IPS-NIHi7 (cell line): ENCODE data around the gene PILRA.
A peak's percentile ranks its signal among the peaks of the same experiment; 100 is the strongest.
"Not testable (repeated sequence)": the region's sequence is repeated elsewhere in the genome, so short reads cannot be mapped to it uniquely, and the experiment has no call there.

Source experiments
- DNase-seq: peaks from one replicate; pipeline ENCODE4 v3.0.0; 2012; ENCODE audit warnings: mixed read lengths; ENCODE audit errors: extremely low spot score

PILRA gene

DNA sequence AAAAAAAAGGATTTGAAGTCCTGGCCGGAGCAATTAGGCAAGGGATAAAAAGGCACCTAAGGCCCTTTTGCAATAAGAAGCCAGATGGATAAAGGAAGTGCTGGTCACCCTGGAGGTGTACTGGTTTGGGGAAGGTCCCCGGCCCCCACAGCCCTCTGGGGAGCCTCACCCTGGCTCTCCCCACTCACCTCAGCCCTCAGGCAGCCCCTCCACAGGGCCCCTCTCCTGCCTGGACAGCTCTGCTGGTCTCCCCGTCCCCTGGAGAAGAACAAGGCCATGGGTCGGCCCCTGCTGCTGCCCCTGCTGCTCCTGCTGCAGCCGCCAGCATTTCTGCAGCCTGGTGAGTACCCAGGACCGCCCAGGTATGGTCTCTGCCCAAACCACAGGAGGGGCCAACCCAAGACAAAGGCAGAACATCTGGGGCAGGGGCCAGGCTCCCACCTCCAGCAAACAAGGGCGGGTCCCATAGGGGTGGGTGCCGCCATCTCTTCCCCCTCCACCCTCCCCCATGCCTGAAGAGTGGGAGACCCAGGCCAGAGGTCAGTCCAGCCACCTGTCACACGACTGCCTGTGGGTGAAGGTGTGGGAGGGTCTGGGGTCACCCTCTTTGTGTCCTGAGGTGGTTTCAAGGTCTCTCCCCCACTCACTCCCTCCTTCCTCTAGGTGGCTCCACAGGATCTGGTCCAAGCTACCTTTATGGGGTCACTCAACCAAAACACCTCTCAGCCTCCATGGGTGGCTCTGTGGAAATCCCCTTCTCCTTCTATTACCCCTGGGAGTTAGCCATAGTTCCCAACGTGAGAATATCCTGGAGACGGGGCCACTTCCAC, 15.0 kb upstream of the PILRA start, which contains the start of gene PILRB:
TSS of gene PILRB (plus strand) at position 91 of the 830 bp plus-strand sequence. CDS start at position 277, 186 bp downstream.
- DNase-seq, result no peak

DNA sequence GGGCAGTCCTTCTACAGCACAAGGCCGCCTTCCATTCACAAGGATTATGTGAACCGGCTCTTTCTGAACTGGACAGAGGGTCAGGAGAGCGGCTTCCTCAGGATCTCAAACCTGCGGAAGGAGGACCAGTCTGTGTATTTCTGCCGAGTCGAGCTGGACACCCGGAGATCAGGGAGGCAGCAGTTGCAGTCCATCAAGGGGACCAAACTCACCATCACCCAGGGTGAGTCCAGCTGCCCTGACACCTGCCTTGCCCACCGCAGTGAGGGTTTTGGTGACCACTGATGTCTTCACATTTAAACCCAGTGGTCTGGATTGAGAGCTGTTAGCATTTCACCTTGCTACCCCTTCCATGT, 14.5 kb upstream of the PILRA start:
- no peak for DNase-seq

DNA sequence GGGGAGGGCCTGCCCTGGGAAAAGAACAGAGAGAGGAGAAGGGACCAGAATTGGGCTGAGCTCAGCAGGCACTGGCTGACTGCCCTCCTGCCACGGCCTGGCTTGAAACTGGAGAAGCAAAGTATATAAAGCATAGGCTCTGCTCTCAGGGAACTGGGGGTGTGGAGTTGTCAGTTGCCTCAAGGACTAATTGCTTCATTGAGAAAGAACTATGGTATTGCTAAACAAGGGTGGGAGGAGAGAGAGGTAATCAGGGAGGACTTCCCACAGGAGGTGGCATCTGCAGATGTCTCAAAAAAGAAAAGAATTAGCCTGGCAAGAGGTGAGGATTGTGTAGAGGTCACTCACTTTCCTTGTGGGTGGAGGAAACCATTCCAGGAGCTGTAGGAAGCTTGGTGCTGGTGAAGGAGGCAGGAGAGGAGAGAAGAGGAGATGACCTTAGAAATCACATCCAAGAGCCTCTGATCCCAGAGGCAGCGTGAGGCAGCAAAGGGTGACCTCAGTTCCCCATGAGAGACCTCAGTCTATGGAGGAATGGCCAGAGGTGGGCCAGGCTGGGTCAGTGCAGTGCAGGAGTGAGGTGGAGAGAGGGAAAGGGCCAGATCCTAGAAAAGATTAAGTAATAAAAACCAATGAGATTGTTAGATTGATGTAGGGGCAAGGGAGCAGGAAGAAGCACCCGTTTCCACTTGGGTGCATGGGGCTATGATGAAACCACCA, 13.0 kb upstream of the PILRA start:
- no peak for DNase-seq

DNA sequence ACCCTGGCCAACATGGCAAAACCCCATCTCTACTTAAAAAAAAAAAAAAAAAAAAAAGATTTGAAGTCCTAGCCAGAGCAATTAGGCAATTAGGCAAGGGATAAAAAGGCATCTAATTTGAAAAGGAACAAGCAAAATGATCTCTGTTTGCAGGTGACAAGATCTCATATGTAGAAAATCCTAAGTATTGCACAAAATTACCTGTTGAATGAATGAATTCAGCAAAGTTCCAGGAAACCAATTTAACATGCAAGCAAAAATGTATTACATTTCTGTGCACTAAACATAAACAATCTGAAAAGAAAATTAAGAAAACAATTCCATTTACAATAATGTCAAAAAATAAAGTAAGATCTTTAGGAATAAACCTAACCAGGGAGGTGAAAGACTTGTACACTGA, 10.2 kb upstream of the PILRA start:
- no peak for DNase-seq

DNA sequence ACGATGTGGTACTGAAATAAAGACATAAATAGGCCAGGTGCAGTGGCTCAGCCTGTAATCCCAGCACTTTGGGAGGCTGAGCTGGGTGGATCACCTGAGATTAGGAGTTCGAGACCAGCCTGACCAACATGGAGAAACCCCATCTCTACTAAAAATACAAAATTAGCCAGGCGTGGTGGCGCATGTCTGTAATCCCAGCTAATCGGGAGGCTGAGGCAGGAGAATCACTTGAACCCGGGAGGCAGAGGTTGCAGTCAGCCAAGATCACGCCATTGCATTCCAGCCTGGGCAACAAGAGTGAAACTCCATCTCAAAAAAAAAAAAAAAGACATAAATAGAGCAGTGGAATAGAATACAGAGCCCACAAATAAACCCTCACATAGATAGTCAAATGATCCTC, 9.5 kb upstream of the PILRA start:
- DNase-seq, result not testable (repeated sequence)

DNA sequence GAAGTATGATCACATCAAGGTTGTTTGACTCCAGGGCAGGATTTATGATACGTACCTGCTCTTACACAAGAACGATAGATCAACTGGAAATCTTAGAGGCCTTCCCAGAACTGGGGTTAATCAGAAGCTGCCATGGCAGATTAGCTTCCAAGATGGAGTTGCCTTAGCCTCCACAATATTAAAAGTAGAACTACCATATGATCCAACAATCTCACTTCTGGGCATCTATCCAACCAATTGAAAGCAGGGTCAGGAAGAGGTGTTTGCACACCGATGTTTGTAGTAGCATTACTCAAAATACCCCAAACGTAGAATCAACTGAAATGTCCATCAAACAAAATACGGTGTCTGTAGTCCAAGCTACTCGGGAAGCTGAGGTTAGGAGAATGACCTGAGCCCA, 8.8 kb upstream of the PILRA start:
- no peak for DNase-seq

DNA sequence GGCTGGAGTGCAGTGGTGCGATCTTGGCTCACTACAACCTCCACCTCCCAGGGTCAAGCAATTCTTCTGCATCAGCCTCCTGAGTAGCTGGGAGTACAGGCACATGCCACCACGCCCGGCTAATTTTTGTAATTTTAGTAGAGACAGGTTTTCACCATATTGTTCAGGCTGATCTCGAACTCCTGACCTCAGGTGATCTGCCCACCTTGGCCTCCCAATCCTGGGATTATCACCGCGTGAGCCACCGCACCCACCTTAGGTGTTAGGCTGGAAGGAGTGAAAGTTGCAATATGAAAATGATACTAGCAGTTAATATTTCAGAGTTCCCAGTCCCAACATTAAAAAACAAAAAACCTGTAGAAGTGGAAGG, 7.3 kb upstream of the PILRA start:
- not testable (repeated sequence) for DNase-seq

DNA sequence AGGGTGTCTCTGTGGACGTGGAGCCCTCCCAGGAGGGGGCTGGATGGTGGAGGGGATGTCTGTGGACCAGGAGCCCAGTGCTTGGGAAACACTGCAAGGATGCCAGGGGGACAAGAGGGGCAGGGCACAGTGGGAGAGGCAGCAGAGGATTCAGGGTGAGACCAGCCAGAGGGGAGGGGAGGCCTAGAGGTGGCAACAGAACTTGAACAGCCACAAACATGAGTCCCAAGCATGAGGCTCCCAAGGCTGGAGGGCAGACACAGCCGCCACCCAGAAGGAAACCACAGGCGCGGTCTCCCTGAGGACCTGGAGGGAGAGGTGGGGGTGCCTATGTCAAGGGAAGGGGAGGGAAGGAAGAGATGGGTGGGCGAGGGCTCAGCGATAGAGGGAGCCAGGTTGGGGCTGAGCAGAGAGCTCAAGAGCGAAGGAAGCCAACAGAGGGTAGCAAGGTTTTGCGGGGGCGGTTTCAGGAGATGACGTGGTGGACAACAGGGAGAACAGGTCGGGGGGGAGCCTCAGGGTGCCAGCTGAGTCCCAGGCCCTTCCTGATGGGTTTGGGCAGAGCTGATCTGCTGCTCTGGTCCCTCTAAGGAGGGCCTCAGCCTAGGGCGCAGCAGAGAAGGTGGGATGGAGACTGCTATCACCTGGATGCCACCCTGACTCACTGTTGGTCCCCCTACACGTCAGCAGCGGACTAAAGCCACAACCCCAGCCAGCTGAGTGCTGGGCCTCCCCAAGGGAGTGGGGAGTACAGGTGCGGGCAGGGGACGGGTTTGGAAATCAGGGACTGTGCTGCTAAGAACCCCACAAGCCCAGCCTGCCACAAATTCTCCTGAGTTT, 6.7 kb upstream of the PILRA start:
- DNase-seq, result no peak

DNA sequence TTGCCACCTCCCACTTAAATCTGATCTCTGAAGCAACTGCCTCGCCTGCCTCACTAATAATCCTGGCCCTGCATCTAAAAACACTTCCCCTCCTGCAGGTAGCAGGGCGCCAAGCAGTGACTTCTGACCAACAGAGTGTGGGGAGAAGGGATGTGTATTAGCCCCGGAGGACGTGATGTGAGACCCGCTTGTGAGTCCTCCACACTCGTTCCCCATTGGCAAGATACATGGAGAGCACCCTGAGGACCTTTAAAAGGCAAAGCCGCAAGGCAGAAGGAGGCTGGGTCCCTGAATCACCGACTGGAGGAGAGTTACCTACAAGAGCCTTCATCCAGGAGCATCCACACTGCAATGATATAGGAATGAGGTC, 6.1 kb upstream of the PILRA start:
- no peak for DNase-seq

DNA sequence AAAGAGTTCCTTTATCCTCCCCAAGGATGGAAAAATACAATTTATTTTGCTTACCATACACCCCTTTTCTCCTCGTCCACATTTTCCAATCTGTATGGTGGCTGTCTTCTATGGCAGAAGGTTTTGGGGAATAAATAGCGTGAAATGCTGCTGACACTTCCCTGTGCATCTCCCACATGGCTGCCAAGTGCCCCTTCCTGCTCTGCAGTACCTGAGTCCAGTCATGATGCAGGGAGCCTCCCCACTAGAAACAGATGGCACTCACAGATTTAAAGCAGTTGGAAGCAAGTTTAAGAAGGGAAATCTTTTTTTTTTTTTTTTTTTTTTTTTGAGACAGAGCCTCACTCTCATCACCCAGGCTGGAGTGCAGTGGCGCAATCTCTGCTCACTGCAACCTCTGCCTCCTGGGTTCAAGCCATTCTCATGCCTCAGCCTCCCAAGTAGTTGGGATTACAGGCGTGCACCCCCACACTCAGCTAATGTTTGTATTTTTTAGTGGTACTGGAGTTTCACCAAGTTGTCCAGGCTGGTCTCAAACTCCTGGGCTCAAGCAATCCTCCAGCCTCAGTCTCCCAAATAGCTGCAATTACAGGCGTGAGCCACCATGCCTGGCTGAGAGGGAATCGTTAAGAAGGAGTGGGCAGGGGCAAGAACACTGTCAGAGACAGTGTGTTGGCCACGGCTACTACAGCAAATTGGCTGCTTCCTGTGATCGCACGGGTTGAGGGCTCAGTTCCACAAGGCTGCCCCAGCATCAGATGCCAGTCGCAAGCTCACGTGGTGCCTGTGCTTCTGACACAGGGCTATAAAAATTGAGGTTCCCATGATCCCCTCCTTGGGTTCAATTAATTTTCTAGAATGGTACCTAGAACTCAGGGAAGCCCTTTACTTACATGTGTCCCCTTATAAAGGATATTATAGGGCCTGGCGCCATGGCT, 5.3 kb upstream of the PILRA start:
- no peak for DNase-seq

DNA sequence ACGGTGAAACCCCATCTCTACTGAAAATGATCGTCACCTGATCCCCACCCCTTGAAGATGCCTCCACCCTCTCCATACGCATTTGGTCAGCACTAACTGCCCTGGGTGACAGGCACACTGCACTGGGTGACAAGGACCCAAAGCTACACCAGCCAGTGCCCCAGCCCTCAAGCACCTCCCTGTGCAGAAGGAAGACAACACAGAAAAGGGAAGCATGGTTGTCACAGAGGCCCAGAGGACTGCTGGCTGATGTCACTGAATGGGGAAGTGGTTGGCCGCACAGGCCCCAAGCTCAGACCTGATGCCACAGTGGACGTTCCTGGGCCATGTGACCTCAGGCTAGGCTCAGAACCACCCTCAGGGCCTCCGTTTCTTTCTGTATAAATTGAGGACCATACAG, 4.2 kb upstream of the PILRA start:
- DNase-seq, result no peak

DNA sequence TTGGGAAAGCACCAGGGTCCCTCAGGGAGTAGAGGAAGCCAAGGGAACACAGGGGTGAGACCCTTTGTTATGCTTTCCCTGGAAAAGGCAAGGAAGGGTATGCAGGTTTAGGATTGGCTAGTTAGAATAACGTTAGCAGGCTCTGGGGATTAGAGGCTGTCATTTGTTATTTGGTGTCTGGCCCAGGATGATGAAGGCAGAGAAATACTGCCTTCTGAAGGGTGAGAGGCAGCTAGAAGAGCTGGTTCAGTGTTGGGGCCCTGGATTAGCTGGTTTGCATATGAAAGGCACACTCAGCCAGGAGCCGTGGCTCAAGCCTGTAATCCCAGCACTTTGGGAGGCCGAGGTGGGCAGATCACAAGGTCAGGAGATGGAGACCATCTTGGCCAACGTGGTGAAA, 3.0 kb upstream of the PILRA start:
- peak; percentile 50 for DNase-seq

DNA sequence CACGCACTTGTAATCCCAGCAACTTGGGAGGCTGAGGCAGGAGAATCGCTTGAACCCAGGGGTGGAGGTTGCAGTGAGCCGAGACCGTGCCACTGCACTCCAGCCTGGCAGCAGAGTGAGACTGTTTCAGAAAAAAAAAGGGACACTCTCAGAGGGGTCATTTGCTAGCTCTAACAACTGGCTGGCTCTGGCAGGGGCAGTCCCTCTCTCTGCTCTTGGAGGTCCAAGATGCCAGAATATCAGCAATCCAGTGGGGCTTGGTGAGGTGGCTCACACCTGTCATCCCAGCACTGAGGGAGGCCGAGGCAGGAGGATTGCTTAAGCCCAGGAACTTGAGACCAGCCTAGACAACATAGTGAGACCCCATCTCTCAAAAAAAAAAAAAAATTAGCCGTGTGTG, 2.5 kb upstream of the PILRA start:
- no peak for DNase-seq

DNA sequence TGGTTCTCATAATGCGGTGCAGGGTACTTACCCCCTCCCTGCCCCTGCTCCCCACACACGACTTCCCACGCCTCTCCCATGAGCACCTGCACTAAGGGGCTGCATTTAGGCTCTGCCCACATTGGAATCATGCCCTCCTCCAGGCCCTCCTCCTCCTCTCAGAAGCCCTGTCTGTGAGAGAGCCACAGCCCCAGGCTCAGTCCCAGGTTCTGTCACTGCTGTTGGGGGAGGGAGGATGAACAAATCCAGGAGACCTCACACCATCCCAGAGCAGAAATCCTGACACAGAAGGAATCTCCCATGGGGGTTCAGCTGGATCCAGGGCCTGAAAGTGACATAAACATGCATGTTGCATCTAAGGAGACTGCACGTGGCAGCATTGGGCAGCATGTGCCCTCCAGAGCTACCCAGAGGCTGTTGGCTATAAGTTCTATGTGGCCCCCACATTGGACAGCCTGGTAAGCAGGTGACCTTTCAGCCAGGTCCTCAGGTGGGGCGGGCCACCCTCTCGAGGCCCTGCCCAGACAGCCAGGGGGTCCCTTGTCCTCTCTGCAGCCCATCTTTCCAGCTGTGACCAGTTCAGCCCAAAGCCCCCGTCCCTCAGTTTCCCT, 1.6 kb upstream of the PILRA start:
- no peak for DNase-seq

DNA sequence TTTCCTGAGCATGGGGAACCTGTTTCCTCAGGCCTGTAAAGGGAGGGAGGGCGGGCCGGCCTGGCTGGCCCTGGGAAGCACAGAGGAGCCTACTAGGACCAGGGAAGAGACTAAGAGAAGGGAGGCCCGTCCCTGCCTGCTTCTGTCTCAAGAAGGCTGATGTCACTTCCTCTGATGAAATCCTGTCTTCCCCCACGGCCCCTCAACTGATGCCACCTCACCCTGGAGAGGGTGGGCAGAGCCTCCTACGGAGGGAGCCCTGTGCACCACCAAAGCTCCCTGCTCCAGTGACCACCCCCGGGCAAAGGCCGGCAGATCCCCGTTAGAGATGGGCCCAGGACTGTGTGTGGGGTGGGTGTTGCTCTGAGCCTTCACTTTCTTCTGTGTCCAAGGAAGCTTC, 1.0 kb upstream of the PILRA start:
- DNase-seq, result no peak

DNA sequence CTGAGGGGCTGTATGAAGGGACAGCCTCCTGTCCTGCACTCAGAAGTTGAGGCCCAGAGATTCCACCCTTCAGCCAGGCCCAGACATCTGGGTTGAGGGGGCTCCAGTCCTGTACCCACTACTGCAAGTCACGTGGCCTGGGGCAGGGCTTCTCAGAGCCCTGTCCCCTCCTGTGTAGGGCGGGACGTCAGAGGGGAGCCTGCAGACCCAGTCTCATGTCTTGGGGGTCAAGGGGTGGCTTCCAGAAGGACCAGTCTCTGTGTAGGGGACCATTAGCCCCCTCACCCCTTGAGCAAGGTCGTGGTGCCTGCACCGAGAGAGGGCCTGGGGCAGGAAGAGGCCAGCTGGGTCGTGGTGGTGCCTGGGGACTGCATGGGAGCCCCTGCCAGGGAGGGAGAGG, 593 bp upstream of the PILRA start:
- DNase-seq, result no peak

DNA sequence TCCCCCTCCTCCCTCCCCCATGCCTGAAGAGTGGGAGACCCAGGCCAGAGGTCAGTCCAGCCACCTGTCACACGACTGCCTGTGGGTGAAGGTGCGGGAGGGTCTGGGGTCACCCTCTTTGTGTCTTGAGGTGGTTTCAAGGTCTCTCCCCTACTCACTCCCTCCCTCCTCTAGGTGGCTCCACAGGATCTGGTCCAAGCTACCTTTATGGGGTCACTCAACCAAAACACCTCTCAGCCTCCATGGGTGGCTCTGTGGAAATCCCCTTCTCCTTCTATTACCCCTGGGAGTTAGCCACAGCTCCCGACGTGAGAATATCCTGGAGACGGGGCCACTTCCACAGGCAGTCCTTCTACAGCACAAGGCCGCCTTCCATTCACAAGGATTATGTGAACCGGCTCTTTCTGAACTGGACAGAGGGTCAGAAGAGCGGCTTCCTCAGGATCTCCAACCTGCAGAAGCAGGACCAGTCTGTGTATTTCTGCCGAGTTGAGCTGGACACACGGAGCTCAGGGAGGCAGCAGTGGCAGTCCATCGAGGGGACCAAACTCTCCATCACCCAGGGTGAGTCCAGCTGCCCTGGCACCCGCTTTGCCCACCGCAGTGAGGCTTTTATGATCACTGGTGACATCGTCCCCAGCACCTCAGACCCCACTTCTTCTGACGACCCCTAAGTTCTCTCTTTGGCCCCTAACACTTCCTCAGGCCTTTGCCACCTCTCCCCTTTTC, 747 bp downstream of the PILRA start:
- DNase-seq, result not testable (repeated sequence)

DNA sequence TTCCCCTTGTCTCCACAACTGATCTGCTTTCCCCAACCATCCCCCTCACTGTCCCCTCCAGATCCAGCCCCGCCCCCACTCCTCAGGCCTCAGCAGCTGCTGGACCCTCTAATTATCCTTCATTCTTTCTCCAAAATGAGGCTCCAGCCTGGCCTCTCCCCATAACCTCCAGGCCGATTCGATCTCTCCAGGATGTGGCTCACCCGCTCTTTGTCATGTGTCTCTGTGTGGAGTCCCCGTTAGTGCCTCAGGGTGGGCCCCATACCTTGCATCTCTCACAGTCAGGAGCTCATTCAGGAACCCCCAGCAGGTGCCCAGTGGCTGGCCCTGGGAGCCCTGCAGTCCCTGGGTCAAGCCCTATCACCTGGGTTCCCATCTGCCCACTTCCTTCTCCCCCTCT, 1.3 kb downstream of the PILRA start:
- no peak for DNase-seq

DNA sequence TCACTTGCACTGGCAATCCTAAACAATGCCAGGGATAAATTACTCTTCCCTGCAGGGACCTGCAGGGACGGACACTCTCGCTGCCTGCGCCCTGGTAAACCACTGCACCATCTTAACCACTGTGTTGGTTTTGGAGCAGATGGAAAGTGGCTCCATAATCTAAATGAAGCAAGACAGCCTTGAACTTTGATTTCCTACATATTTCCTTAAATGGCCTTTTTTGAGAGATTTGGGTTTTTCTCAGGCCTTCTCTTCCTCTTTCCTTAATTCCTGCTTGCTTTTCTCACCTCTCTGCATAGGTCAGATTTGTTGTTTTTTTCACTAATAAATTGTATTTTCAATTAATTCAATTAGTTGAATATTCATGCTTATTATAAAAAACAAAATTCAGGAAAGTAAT, 2.8 kb downstream of the PILRA start:
- DNase-seq, result no peak

DNA sequence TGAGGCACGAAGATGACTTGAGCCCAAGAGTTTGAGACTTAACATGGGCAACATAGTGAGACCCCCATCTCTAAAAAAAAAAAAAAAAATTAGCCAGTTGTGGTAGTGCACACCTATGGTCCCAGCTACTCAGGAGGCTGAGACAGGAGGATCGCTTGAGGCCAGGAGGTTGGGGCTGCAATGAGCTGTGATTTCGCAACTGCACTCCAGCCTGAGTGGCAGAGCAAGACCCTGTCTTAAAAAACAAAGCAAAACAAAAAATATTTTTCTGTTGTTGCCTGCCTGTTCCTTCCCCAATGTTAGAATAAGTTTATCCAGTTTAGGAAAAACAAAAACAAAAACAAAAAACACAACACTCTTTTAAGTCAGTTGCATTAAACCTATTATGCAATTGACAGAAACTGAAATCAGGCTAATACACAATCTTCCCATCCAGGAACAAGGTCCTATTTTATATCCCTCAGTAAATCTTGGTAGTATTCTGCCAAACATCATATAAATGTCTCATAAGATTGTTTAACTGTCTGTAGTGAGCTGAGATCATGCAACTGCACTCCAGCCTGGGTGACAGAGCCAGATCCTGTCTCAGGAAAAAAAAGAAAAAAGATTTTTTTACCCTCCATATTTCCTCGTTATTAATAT, 4.9 kb downstream of the PILRA start:
- no peak for DNase-seq
